HepG2 (cell line): ENCODE data around the gene LRRC8D. TPM values are rescaled to one million over a fixed set of nuclear protein-coding genes. Genes with fewer than 3 reads are reported as not detected.

Experiments
- ARHGAP35 ChIP-seq: sonication (generic); formaldehyde crosslinking; IDR thresholded peaks from 2 replicates; pipeline ENCODE4 v1.9.0; 2022; ENCODE audit warnings: mild to moderate bottlenecking, inconsistent platforms, moderate library complexity, missing genetic modification reagents, borderline replicate concordance
- GATAD1 ChIP-seq: IDR thresholded peaks from 2 replicates; pipeline ENCODE4 v1.6.1; 2016; ENCODE audit warnings: missing genetic modification reagents, missing compliant biosample characterization
- HDAC6 ChIP-seq: fragments of 200-600 bp; sonication (generic); IDR thresholded peaks from 2 replicates; pipeline ENCODE4 v1.7.0; 2017; ENCODE audit warnings: mild to moderate bottlenecking, antibody characterized with exemption, low read length, low read depth
- HHEX ChIP-seq: IDR thresholded peaks from 2 replicates; pipeline ENCODE4 v1.6.1; 2016; ENCODE audit warnings: control low read depth
- KLF9 ChIP-seq: IDR thresholded peaks from 2 replicates; pipeline ENCODE4 v1.6.1; 2016; ENCODE audit warnings: low read depth
- SOX13 ChIP-seq, 3 experiments: fragments of 450-650 bp in 1 of 3; sonication (generic) in 1 of 3; formaldehyde crosslinking in 1 of 3; IDR thresholded peaks in 2 of 3; conservative IDR thresholded peaks in 1 of 3; 2 replicates each; pipeline versions ENCODE4 v1.5.0 to v1.6.1; 2016 to 2020; ENCODE audit warnings: antibody characterized with exemption in 1 of 3, mild to moderate bottlenecking in 1 of 3, missing compliant biosample characterization in 1 of 3, missing genetic modification reagents in 1 of 3, moderate library complexity in 1 of 3
- XRCC5 ChIP-seq: fragments of 200-400 bp; formaldehyde crosslinking; optimal IDR thresholded peaks from 2 replicates; pipeline ENCODE3; 2017; ENCODE audit warnings: mild to moderate bottlenecking, low read length
- ZMYM3 ChIP-seq: sonication (generic); formaldehyde crosslinking; IDR thresholded peaks from 2 replicates; pipeline ENCODE4 v1.5.1; 2020; ENCODE audit warnings: mild to moderate bottlenecking, missing genetic modification reagents
- ZNF256 ChIP-seq: sonication (generic); formaldehyde crosslinking; conservative IDR thresholded peaks from 2 replicates; pipeline ENCODE4 v1.4.0; 2020; ENCODE audit warnings: missing genetic modification reagents
- ZNF570 ChIP-seq: sonication (generic); formaldehyde crosslinking; IDR thresholded peaks from 2 replicates; pipeline ENCODE4 v1.4.0; 2020; ENCODE audit warnings: mild to moderate bottlenecking, missing genetic modification reagents, borderline replicate concordance
- ZSCAN20 ChIP-seq: sonication (generic); formaldehyde crosslinking; IDR thresholded peaks from 2 replicates; pipeline ENCODE4 v1.4.0; 2020; ENCODE audit warnings: missing genetic modification reagents, mild to moderate bottlenecking, borderline replicate concordance
- ZSCAN31 ChIP-seq: sonication (generic); formaldehyde crosslinking; IDR thresholded peaks from 2 replicates; pipeline ENCODE4 v1.5.0; 2020; ENCODE audit warnings: low read depth, mild to moderate bottlenecking, missing genetic modification reagents
- ZZZ3 ChIP-seq: sonication (generic); formaldehyde crosslinking; IDR thresholded peaks from 2 replicates; pipeline ENCODE4 v1.4.0; 2020; ENCODE audit warnings: missing genetic modification reagents, mild to moderate bottlenecking, borderline replicate concordance
- polyA plus RNA-seq, 8 experiments: library from polyadenylated mRNA; depleted of rRNA in 3 of 8; stranded (reverse) in 7 of 8; unstranded in 1 of 8; fragments of >200 nt; fragmentation: Illumina TruSeq in 4 of 8; extraction: Trizol in 4 of 8; gene quantifications; 2 replicates each; pipeline versions ENCODE4 v1.2.1 to v1.2.3, GENCODE V29; 2011 to 2016; ENCODE audit warnings: low read depth in 4 of 8, missing spikeins in 1 of 8, mixed read lengths in 1 of 8; ENCODE audit not compliant: insufficient read depth in 1 of 8
- total RNA-seq, 5 experiments: library from RNA; depleted of rRNA; stranded (reverse); fragments of >200 nt; fragmentation: Illumina TruSeq; extraction: Trizol; gene quantifications; 2 replicates each; pipeline ENCODE4 v1.2.3, GENCODE V29; 2016; ENCODE audit warnings: low read depth in 1 of 5
- TF ChIP-seq, protein P1 (sequence below): sonication (generic); formaldehyde crosslinking; IDR thresholded peaks from 2 replicates; pipeline ENCODE4 v1.4.0; 2020; ENCODE audit warnings: missing genetic modification reagents
- TF ChIP-seq, protein P2 (sequence below): sonication (generic); formaldehyde crosslinking; IDR thresholded peaks from 2 replicates; pipeline ENCODE4 v1.4.0; 2020; ENCODE audit warnings: mild to moderate bottlenecking, missing genetic modification reagents
- TF ChIP-seq, protein P3 (sequence below): sonication (generic); formaldehyde crosslinking; IDR thresholded peaks from 2 replicates; pipeline ENCODE4 v1.4.0; 2020; ENCODE audit warnings: low read depth, missing genetic modification reagents
- TF ChIP-seq, protein P4 (sequence below): sonication (generic); formaldehyde crosslinking; IDR thresholded peaks from 2 replicates; pipeline ENCODE4 v1.8.0; 2022; ENCODE audit warnings: missing genetic modification reagents, low read depth, mild to moderate bottlenecking, borderline replicate concordance
- TF ChIP-seq, protein P5 (sequence below): sonication (generic); formaldehyde crosslinking; conservative IDR thresholded peaks from 2 replicates; pipeline ENCODE4 v1.4.0; 2020; ENCODE audit warnings: missing genetic modification reagents
- TF ChIP-seq, protein P6 (sequence below): fragments of 450-650 bp; IDR thresholded peaks from 2 replicates; pipeline ENCODE4 v1.6.1; 2017
- TF ChIP-seq, protein P7 (sequence below): sonication (generic); formaldehyde crosslinking; IDR thresholded peaks from 2 replicates; pipeline ENCODE4 v1.4.0; 2020; ENCODE audit warnings: missing genetic modification reagents, mild to moderate bottlenecking, borderline replicate concordance

The LRRC8D gene
- total and polyA plus RNA-seq, 2 of the 13 experiments (the other 11 are each of a cell fraction or from before 2014, with no cell fraction given) = 29.9 to 45.5 TPM

DNA sequence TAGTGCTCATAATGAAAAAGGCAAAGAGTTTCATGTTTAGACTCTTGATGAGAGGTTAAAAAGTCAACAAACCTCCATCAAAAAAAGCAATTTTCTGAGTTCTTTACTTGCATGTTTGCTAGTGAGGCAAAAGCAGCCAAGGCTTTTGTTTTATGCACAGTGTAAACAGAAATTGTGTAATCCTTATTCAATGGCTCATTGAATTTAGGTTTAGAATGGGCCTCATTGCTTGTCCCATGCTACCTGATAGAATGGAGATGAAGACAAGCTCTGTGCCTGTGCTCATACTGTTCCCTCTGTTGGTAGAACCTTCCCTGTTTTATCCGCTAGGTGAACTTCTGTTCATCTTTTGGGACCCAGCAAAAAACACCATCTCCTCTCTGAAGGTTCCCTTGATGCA lies 10.0 kb upstream of the LRRC8D start (continued):
- TF ChIP-seq, protein P1, sequence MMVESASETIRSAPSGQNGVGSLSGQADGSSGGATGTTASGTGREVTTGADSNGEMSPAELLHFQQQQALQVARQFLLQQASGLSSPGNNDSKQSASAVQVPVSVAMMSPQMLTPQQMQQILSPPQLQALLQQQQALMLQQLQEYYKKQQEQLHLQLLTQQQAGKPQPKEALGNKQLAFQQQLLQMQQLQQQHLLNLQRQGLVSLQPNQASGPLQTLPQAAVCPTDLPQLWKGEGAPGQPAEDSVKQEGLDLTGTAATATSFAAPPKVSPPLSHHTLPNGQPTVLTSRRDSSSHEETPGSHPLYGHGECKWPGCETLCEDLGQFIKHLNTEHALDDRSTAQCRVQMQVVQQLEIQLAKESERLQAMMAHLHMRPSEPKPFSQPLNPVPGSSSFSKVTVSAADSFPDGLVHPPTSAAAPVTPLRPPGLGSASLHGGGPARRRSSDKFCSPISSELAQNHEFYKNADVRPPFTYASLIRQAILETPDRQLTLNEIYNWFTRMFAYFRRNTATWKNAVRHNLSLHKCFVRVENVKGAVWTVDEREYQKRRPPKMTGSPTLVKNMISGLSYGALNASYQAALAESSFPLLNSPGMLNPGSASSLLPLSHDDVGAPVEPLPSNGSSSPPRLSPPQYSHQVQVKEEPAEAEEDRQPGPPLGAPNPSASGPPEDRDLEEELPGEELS (CRISPR knock-in tag) = peak; percentile 95
- TF ChIP-seq GATAD1 (CRISPR knock-in tag) (no peak), SOX13 (IDR thresholded peaks at IDR 0.05) (peak; percentile 87), SOX13 (CRISPR knock-in tag; conservative IDR thresholded peaks at IDR 0.05 in 1 of 2, IDR thresholded peaks at IDR 0.05 in 1 of 2) (peak in 1 of 2 experiments; percentile 99; a peak in 2 of 4 replicates), ZZZ3 (CRISPR knock-in tag) (no peak), ZNF256 (CRISPR knock-in tag) (no peak), ZSCAN20 (CRISPR knock-in tag) (no peak), HDAC6 (no peak), HHEX (no peak), KLF9 (CRISPR knock-in tag) (no peak), ZMYM3 (CRISPR knock-in tag) (peak; percentile 68; the same call in 1 of the 2 replicates), ZNF570 (CRISPR knock-in tag) (no peak), ZSCAN31 (CRISPR knock-in tag) (no peak), ARHGAP35 (no peak), XRCC5 (peak; percentile 51)
- TF ChIP-seq, protein P2, sequence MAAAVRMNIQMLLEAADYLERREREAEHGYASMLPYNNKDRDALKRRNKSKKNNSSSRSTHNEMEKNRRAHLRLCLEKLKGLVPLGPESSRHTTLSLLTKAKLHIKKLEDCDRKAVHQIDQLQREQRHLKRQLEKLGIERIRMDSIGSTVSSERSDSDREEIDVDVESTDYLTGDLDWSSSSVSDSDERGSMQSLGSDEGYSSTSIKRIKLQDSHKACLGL = no peak
- TF ChIP-seq, protein P3, sequence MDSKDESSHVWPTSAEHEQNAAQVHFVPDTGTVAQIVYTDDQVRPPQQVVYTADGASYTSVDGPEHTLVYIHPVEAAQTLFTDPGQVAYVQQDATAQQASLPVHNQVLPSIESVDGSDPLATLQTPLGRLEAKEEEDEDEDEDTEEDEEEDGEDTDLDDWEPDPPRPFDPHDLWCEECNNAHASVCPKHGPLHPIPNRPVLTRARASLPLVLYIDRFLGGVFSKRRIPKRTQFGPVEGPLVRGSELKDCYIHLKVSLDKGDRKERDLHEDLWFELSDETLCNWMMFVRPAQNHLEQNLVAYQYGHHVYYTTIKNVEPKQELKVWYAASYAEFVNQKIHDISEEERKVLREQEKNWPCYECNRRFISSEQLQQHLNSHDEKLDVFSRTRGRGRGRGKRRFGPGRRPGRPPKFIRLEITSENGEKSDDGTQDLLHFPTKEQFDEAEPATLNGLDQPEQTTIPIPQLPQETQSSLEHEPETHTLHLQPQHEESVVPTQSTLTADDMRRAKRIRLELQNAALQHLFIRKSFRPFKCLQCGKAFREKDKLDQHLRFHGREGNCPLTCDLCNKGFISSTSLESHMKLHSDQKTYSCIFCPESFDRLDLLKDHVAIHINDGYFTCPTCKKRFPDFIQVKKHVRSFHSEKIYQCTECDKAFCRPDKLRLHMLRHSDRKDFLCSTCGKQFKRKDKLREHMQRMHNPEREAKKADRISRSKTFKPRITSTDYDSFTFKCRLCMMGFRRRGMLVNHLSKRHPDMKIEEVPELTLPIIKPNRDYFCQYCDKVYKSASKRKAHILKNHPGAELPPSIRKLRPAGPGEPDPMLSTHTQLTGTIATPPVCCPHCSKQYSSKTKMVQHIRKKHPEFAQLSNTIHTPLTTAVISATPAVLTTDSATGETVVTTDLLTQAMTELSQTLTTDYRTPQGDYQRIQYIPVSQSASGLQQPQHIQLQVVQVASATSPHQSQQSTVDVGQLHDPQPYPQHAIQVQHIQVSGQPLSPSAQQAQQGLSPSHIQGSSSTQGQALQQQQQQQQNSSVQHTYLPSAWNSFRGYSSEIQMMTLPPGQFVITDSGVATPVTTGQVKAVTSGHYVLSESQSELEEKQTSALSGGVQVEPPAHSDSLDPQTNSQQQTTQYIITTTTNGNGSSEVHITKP (CRISPR knock-in tag) = no peak
- TF ChIP-seq, protein P4, sequence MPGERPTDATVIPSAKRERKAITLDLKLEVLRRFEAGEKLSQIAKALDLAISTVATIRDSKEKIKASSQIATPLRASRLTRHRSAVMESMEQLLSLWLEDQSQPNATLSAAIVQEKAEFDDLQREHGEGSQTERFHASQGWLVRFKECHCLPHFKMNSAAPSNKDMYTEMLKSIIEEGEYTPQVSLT (CRISPR knock-in tag) = no peak
- TF ChIP-seq, protein P5, sequence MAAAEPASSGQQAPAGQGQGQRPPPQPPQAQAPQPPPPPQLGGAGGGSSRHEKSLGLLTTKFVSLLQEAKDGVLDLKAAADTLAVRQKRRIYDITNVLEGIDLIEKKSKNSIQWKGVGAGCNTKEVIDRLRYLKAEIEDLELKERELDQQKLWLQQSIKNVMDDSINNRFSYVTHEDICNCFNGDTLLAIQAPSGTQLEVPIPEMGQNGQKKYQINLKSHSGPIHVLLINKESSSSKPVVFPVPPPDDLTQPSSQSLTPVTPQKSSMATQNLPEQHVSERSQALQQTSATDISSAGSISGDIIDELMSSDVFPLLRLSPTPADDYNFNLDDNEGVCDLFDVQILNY (CRISPR knock-in tag) = no peak
- TF ChIP-seq, protein P6, sequence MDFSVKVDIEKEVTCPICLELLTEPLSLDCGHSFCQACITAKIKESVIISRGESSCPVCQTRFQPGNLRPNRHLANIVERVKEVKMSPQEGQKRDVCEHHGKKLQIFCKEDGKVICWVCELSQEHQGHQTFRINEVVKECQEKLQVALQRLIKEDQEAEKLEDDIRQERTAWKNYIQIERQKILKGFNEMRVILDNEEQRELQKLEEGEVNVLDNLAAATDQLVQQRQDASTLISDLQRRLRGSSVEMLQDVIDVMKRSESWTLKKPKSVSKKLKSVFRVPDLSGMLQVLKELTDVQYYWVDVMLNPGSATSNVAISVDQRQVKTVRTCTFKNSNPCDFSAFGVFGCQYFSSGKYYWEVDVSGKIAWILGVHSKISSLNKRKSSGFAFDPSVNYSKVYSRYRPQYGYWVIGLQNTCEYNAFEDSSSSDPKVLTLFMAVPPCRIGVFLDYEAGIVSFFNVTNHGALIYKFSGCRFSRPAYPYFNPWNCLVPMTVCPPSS = no peak
- TF ChIP-seq, protein P7, sequence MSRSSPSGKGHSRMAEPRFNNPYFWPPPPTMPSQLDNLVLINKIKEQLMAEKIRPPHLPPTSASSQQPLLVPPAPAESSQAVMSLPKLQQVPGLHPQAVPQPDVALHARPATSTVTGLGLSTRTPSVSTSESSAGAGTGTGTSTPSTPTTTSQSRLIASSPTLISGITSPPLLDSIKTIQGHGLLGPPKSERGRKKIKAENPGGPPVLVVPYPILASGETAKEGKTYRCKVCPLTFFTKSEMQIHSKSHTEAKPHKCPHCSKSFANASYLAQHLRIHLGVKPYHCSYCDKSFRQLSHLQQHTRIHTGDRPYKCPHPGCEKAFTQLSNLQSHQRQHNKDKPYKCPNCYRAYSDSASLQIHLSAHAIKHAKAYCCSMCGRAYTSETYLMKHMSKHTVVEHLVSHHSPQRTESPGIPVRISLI (CRISPR knock-in tag) = peak; percentile 36; the same call in 1 of the 2 replicates
